Activated gamma-delta T cell (primary cell): ENCODE measurements around the gene UGT1A4.

Experiments
- DNase-seq: peaks from one replicate; lab custom pipeline; 2025; lab: John Stamatoyannopoulos, UW
- total RNA-seq, 2 donors: gene quantifications; one replicate each; lab custom pipeline; 2026; lab: John Stamatoyannopoulos, UW

Gene UGT1A4
- total RNA-seq, result 0 reads per million in 2 donors

DNA sequence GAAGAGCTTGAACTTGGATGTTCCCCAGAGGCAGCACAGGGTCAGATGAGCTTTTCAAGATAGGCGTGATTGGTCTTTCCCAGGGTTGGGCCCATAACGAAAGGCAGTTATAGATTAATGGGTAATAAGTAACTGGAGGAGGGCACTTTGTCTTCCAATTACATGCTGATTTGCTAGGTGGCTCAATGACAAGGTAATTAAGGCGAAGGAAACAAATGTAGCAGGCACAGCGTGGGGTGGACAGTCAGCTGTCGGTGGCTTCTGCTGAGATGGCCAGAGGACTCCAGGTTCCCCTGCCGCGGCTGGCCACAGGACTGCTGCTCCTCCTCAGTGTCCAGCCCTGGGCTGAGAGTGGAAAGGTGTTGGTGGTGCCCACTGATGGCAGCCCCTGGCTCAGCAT is at the start of gene UGT1A4:
Gene UGT1A4 (plus strand): TSS at position 185 of the 400 bp plus-strand sequence. CDS start 85 bp downstream, at position 270.
- DNase-seq, result no peak

DNA sequence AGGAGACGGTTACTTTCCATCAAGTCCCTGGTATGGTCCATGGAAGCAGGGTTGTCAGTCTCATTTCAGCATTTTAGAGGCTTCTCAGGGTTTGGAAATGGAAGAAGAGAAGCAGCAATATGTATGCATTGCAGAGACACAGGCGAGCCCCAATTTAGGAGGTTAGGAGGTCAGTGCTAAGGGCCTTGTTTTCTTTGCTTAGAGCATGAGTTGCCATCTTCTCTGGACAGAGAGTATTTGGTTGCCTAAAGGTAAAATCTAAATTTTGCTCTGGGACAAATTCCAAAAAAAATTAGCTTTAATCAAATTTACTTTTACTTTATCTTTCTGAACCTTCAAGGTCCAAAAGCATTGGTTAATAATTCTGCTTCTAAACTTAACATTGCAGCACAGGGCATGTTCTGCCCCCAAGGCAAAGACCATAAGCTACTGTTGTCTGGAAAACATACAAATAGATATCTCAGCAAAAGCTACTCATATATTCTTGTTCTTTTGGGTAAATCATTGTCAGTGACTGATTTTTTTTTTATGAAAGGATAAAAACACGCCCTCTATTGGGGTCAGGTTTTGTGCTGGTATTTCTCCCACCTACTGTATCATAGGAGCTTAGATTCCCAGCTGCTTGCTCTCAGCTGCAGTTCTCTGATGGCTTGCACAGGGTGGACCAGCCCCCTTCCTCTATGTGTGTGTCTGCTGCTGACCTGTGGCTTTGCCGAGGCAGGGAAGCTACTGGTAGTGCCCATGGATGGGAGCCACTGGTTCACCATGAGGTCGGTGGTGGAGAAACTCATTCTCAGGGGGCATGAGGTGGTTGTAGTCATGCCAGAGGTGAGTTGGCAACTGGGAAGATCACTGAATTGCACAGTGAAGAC is 47.0 kb upstream of the UGT1A4 start, which contains the start of gene UGT1A9:
Gene UGT1A9 (plus strand): TSS at position 609 of the 872 bp plus-strand sequence. CDS start 37 bp downstream, at position 646.
- DNase-seq, result no peak

GRCh38 chr2:233672886-233673285 is 45.6 kb upstream of the UGT1A4 start:
- DNase-seq, result no peak

- no peak for DNase-seq
These were observed 44.6 kb upstream of the UGT1A4 start for GRCh38 chr2:233673896-233674295.

- no peak for DNase-seq
These were observed 44.2 kb upstream of the UGT1A4 start for GRCh38 chr2:233674314-233674713.

- DNase-seq, result no peak
These were observed 43.5 kb upstream of the UGT1A4 start for GRCh38 chr2:233674995-233675394.

DNA sequence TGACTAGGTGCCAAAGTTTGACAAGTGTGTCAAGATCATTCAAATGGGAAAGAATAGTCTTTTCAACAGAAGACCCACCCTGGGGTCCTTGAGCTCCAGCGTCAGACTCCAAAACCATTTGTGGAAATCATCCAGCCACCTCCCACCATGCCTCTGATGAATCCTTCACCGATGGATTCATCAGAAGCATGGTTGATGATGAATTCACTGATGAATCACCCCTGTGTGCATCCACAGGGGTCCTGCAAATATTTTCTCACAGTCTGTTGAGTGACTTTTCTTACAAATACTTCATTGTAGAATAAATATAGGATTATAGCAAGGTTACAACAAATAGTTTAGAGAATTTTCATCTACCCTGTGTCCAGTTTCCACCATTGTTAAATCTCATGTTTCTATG is 42.5 kb upstream of the UGT1A4 start:
- DNase-seq, result no peak

GRCh38 chr2:233679196-233679595 is 39.3 kb upstream of the UGT1A4 start:
- no peak for DNase-seq

DNA sequence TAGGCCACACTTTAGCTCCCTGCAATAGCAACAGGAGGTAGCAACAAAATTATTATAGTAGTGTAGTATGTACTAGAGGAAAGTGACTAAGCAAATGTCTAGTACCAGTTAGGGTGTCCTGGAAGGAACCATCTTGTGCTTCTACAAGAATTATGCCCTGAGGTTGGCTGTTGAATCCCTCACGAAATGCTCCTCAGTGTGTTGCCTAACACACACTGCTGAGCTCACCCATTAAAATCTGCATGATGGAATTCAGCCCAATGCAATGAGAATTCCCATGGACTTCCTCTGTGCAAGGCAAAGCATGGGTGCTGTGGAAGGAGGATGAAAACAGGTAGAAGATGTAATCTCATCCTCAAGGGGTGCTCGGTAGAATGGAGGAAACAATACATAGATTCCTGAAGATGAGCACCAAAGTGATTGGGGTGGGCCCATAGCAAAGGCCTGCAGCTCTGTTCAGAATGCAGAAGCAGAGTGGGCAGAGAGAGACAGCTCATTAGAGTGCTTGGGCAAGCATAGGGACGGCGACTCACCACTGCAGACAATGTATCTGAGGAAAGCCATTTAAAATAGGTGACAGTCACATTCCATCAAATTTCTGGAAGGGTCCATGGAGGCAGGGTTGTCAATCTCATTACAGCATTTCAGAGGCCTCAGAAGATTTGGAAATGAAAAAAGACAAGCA is 38.0 kb upstream of the UGT1A4 start:
- no peak for DNase-seq

DNA sequence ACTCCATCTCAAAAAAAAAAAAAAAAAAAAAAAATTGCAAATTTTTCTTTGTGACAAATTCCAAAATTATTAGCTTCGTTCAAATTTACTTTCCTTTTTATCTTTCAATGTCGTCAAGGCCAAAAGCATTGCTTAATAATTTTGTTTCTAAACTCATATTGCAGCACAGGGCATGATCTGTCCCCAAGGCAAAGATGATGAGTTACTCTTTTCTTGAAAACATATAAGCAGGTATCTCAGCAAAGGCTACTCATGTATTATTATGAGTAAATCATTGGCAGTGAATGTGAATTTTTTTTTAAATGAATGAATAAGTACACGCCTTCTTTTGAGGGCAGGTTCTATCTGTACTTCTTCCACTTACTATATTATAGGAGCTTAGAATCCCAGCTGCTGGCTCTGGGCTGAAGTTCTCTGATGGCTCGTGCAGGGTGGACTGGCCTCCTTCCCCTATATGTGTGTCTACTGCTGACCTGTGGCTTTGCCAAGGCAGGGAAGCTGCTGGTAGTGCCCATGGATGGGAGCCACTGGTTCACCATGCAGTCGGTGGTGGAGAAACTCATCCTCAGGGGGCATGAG is 36.9 kb upstream of the UGT1A4 start, which contains the start of gene UGT1A7:
Gene UGT1A7 (plus strand): TSS at position 381 of the 579 bp plus-strand sequence. CDS start 37 bp downstream, at position 418.
- DNase-seq, result no peak

DNA sequence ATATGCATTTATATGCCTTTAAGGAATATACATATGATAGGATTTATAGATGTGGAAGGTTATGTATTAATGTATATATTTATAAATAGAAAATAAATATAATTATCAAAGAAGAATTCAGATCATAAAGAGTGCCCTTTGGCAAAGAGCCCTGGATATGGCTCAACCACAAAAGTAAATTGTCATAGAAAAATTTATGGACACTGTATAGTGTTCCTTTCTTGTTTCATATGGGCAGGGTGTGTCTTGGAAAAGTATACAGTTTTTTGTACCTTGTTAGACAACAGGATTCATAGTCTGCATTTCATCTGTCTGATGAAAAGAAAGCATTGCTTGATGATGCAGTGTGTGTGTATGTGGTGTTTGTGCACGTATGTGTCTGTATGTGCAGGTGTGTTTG is 33.9 kb upstream of the UGT1A4 start:
- DNase-seq, result no peak

GRCh38 chr2:233686928-233687327 is 31.6 kb upstream of the UGT1A4 start:
- DNase-seq, result no peak

GRCh38 chr2:233688341-233688740 is 30.2 kb upstream of the UGT1A4 start:
- DNase-seq, result no peak

- DNase-seq, result no peak
These were observed 29.5 kb upstream of the UGT1A4 start for GRCh38 chr2:233689031-233689430.

DNA sequence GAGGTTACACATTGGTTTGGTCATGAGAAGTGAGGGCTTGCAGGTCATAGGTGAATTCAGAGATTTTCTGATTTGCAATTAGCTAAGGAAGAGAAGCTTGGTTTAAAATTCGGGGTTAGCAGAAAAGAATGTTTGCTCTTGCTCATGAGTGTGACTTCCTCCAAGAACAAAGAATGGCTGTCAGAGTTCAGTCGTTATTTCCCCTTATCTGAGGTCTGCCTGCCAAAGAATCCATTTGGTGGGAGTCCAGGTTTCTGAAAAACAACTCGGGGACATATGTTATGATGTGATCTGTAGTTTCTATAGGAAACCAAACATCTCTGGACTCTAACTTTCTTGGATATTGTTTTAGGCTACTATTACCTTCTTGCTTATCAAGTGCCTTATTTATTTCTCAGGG is 29.0 kb upstream of the UGT1A4 start:
- no peak for DNase-seq

GRCh38 chr2:233690444-233690843 is 28.1 kb upstream of the UGT1A4 start:
- no peak for DNase-seq

DNA sequence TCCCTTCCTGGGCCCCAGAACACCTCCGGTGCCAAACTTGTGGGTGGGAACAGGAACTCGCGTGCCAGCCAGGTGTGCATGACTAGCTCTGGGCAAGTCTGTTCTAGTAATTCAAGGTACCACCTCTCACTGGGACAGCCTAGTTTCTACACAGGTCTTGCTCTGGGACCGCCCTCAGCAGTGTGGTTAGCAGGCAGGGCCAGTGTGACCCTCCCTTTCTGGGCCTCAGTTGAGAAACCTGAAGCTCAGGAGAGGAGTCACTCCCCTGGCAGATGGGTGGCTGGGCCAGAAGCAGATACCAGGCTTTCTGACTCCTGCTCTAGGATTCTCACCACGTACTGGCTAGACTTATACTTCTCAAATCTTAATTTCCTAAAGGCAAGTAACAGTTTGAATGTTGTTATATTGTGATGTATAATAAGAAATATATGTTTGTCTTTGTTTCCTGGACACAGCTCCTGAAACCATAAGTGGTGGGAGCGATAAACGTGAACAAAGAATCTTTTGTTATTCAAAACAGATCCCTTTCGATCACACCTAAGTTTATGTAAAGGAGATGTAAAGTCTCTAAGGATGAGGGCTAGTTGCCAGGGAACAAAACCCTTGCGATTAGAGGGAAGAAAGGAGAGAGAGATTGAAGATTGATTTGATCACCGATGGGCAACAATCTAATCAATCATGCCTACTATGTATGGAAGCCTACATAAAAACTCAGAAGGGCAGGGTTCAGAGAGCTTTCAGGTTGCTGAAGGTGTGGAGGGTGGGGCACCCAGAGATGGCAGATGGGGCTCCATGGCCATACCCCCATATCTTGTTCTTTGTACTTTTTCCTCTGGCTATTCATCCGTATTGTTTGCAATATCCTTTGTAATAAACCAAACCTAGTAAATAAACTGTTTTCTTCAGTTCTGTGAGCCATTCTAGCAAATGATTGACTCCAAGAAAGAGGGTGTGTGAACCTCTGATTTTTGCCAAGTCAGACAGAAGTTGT is 26.8 kb upstream of the UGT1A4 start:
- DNase-seq, result no peak

DNA sequence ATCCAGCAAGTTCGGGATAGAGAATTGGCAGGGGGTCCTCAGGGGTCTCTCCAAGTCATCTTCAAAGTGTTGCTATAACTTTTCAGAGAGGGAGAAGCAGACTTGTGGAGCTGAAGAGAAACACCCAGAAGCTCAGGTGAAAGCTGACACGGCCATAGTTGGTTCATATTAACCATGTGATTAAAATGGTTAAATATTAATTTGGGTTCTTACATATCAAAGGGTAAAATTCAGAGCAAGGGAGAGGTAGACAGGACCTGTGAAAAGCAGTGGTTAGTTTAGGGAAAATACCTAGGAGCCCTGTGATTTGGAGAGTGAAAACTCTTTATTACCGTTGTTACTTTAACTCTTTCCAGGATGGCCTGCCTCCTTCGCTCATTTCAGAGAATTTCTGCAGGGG is 25.9 kb upstream of the UGT1A4 start, which contains the start of gene UGT1A6:
Gene UGT1A6 (plus strand): TSS at position 243 of the 400 bp plus-strand sequence. CDS start 115 bp downstream, at position 358.
- no peak for DNase-seq

DNA sequence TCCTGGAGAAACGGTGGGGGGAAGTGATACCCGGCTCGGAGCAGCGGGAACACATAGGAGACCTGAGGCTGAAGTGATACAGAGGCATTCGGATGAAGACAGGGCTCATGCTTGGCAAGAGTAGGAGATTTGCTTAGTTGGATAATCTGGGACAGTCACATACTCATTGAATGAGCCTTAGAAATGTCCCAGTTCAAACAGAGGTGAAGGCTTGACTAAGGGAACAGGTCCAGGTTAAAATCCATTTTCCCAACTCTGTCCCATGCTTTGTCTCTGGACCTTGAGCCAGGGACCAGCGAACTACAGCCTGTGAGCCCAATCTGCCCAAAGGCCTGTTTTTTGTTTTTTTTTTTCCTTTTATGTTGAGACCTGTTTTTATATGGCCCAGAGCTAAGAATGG is 24.6 kb upstream of the UGT1A4 start:
- DNase-seq, result no peak

- DNase-seq, result no peak
These were observed 19.8 kb upstream of the UGT1A4 start for GRCh38 chr2:233698740-233699139.

GRCh38 chr2:233699424-233700027 is 19.0 kb upstream of the UGT1A4 start:
- DNase-seq, result no peak
